GM04504 (cell line): ENCODE measurements around the gene PKD2L1.
"Not testable (repeated sequence)": the region's sequence is repeated elsewhere in the genome, so short reads cannot be mapped to it uniquely, and the experiment has no call there.

Experiments
- DNase-seq: peaks from one replicate; pipeline ENCODE4 v3.0.0-alpha.2; 2012; ENCODE audit warnings: low read depth

The PKD2L1 gene

GRCh38 chr10:100333661-100334440, 3.8 kb upstream of the PKD2L1 start:
- no peak for DNase-seq

- no peak for DNase-seq
These were observed 3.1 kb upstream of the PKD2L1 start for GRCh38 chr10:100333106-100333505.

- DNase-seq, result no peak
These were observed 1.8 kb downstream of the PKD2L1 start for GRCh38 chr10:100328198-100328597.

GRCh38 chr10:100327718-100328009, 2.4 kb downstream of the PKD2L1 start:
- no peak for DNase-seq

GRCh38 chr10:100327007-100327717, 2.9 kb downstream of the PKD2L1 start:
- no peak for DNase-seq

GRCh38 chr10:100325158-100325557, 4.9 kb downstream of the PKD2L1 start:
- DNase-seq, result no peak

- DNase-seq, result no peak
These were observed 10.2 kb downstream of the PKD2L1 start for GRCh38 chr10:100319707-100320402.

GRCh38 chr10:100318207-100318606, 11.8 kb downstream of the PKD2L1 start:
- no peak for DNase-seq

GRCh38 chr10:100315615-100316014, 14.4 kb downstream of the PKD2L1 start:
- DNase-seq, result no peak

GRCh38 chr10:100311298-100311697, 18.7 kb downstream of the PKD2L1 start:
- no peak for DNase-seq

- DNase-seq, result no peak
These were observed 22.3 kb downstream of the PKD2L1 start for GRCh38 chr10:100307684-100308083.

- DNase-seq, result no peak
These were observed 23.2 kb downstream of the PKD2L1 start for GRCh38 chr10:100306861-100307260.

GRCh38 chr10:100304414-100304813, 25.6 kb downstream of the PKD2L1 start:
- DNase-seq, result no peak

- no peak for DNase-seq
These were observed 26.2 kb downstream of the PKD2L1 start for GRCh38 chr10:100303724-100304319.

- not testable (repeated sequence) for DNase-seq
These were observed 28.9 kb downstream of the PKD2L1 start for GRCh38 chr10:100301123-100301522.

GRCh38 chr10:100297242-100297641, 32.8 kb downstream of the PKD2L1 start:
- DNase-seq, result no peak

- DNase-seq, result no peak
These were observed 37.0 kb downstream of the PKD2L1 start for GRCh38 chr10:100293066-100293465.

GRCh38 chr10:100292300-100292699, 37.7 kb downstream of the PKD2L1 start:
- DNase-seq, result not testable (repeated sequence)

GRCh38 chr10:100291356-100291755, 38.7 kb downstream of the PKD2L1 start:
- DNase-seq, result no peak

GRCh38 chr10:100289641-100290040, 40.4 kb downstream of the PKD2L1 start:
- DNase-seq, result no peak

- no peak for DNase-seq
These were observed 41.8 kb downstream of the PKD2L1 start for GRCh38 chr10:100288196-100288595.

GRCh38 chr10:100287756-100288155, 42.3 kb downstream of the PKD2L1 start:
- no peak for DNase-seq
